ENCODE data around the gene NACC2. TPM values are rescaled to one million over a fixed set of nuclear protein-coding genes. Genes with fewer than 3 reads are reported as not detected.
A peak's percentile ranks its signal among the peaks of the same experiment; 100 is the strongest.

Gene NACC2
- total RNA-seq, 1 donor from 2014 or later = 3.9 TPM

- H3K9me3 Mint-ChIP-seq (ENCODE audit: unreplicated experiment) = no peaks in the 10 kb centered on the region
- peaks cover 2% of the 10 kb centered on the region for H3K27me3 Mint-ChIP-seq (ENCODE audit: unreplicated experiment)
- H3K36me3 Mint-ChIP-seq (ENCODE audit: unreplicated experiment) = no peaks in the 10 kb centered on the region
- no peak overlapping the region for H3K4me3 Mint-ChIP-seq (ENCODE audit: unreplicated experiment)
- TF ChIP-seq, protein P1, sequence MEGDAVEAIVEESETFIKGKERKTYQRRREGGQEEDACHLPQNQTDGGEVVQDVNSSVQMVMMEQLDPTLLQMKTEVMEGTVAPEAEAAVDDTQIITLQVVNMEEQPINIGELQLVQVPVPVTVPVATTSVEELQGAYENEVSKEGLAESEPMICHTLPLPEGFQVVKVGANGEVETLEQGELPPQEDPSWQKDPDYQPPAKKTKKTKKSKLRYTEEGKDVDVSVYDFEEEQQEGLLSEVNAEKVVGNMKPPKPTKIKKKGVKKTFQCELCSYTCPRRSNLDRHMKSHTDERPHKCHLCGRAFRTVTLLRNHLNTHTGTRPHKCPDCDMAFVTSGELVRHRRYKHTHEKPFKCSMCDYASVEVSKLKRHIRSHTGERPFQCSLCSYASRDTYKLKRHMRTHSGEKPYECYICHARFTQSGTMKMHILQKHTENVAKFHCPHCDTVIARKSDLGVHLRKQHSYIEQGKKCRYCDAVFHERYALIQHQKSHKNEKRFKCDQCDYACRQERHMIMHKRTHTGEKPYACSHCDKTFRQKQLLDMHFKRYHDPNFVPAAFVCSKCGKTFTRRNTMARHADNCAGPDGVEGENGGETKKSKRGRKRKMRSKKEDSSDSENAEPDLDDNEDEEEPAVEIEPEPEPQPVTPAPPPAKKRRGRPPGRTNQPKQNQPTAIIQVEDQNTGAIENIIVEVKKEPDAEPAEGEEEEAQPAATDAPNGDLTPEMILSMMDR (IDR thresholded peaks at IDR 0.05; ENCODE audit: partially characterized antibody, unreplicated experiment) = no peak
- H3K27ac Mint-ChIP-seq (ENCODE audit: unreplicated experiment) = peak overlapping the region; percentile 62
- no peak for DNase-seq
- H3K4me1 Mint-ChIP-seq (ENCODE audit: low read depth, unreplicated experiment) = peaks cover 13% of the 10 kb centered on the region
Observed at GRCh38 chr9:135995816-135996215, 99.3 kb downstream of the NACC2 start.

GRCh38 chr9:135994501-135995192 lies 100.4 kb downstream of the NACC2 start:
- H3K36me3 Mint-ChIP-seq (ENCODE audit: unreplicated experiment) = no peaks in the 10 kb centered on the region
- H3K4me3 Mint-ChIP-seq (ENCODE audit: unreplicated experiment) = no peak overlapping the region
- H3K9me3 Mint-ChIP-seq (ENCODE audit: unreplicated experiment) = peaks cover 2% of the 10 kb centered on the region
- DNase-seq = no peak
- no peaks in the 10 kb centered on the region for H3K27me3 Mint-ChIP-seq (ENCODE audit: unreplicated experiment)
- H3K4me1 Mint-ChIP-seq (ENCODE audit: low read depth, unreplicated experiment) = peaks cover 13% of the 10 kb centered on the region
- TF ChIP-seq, protein P1 (IDR thresholded peaks at IDR 0.05; ENCODE audit: partially characterized antibody, unreplicated experiment) = no peak
- peak overlapping the region; percentile 28 for H3K27ac Mint-ChIP-seq (ENCODE audit: unreplicated experiment)

DNA sequence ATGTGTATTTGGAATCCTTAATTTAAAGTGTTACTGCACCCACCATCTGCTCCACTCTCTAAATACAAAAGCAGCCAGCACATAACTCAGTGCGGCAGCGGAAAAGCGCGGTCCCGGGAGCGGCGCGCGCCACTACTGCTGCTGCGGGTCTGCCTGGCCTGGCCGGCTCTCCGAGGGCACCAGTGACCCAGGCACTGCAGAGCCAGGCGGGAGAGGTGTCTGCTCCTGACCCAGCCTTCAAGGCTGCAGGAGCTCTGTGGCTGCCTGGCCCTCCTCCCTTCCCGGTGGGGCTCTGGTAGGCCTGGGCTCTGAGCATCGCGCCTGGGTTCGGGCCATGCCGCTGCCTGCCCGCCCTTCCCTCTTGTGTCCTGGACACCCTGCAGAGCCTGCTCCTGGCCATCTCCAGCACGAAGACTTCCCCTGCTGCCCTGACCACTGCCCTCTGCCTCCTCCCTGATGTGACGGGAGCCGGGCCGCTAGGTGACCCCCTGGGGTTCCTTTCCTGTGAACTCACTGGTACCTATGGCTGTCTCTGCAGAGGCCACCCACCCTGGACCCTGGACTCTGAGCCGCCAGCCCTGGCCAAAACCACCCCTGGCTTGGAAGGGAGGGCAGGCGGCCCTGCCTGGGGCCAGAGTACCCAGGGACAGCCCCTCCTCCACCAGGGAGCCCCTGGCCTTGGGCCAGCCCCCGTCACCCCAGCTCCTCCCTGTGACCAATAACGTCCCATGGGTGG lies 101.2 kb downstream of the NACC2 start:
- no peaks in the 10 kb centered on the region for H3K27me3 Mint-ChIP-seq (ENCODE audit: unreplicated experiment)
- H3K27ac Mint-ChIP-seq (ENCODE audit: unreplicated experiment) = peak overlapping the region; percentile 22
- H3K4me1 Mint-ChIP-seq (ENCODE audit: low read depth, unreplicated experiment) = peaks cover 13% of the 10 kb centered on the region
- H3K36me3 Mint-ChIP-seq (ENCODE audit: unreplicated experiment) = no peaks in the 10 kb centered on the region
- DNase-seq = peak; percentile 52
- H3K4me3 Mint-ChIP-seq (ENCODE audit: unreplicated experiment) = no peak overlapping the region
- peaks cover 2% of the 10 kb centered on the region for H3K9me3 Mint-ChIP-seq (ENCODE audit: unreplicated experiment)
- TF ChIP-seq, protein P1 (IDR thresholded peaks at IDR 0.05; ENCODE audit: partially characterized antibody, unreplicated experiment) = no peak

DNA sequence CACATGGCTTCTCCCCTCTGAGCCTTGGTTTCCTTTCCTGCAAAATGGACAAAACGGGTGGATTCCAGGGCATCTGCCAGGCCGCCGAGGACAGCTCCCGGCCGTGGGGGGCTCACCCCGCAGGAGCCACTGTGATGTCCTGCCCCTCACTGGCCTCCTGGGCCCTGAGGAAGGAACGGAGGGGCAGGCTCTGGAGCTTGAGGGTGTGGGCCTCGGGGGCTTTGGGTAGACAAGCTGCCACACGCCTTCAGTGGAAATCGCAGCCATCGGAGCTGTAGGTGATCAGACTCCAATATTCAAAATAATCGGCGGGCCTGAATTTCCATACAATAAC lies 101.7 kb downstream of the NACC2 start:
- Mint-ChIP-seq H3K4me3 (ENCODE audit: unreplicated experiment) (no peak overlapping the region), H3K4me1 (ENCODE audit: low read depth, unreplicated experiment) (peaks cover 14% of the 10 kb centered on the region), H3K36me3 (ENCODE audit: unreplicated experiment) (no peaks in the 10 kb centered on the region), H3K9me3 (ENCODE audit: unreplicated experiment) (peaks cover 2% of the 10 kb centered on the region), H3K27me3 (ENCODE audit: unreplicated experiment) (no peaks in the 10 kb centered on the region), H3K27ac (ENCODE audit: unreplicated experiment) (no peak overlapping the region)
- TF ChIP-seq, protein P1 (IDR thresholded peaks at IDR 0.05; ENCODE audit: partially characterized antibody, unreplicated experiment) = no peak
- no peak for DNase-seq
